LNCAP (cell line): ENCODE data around the gene SAMD10.

Source experiments
- TF ChIP-seq, protein P1 (sequence below): fragments of 450-650 bp; IDR thresholded peaks from 2 replicates; pipeline ENCODE4 v1.5.1; 2017; ENCODE audit warnings: mild to moderate bottlenecking

Gene SAMD10

DNA sequence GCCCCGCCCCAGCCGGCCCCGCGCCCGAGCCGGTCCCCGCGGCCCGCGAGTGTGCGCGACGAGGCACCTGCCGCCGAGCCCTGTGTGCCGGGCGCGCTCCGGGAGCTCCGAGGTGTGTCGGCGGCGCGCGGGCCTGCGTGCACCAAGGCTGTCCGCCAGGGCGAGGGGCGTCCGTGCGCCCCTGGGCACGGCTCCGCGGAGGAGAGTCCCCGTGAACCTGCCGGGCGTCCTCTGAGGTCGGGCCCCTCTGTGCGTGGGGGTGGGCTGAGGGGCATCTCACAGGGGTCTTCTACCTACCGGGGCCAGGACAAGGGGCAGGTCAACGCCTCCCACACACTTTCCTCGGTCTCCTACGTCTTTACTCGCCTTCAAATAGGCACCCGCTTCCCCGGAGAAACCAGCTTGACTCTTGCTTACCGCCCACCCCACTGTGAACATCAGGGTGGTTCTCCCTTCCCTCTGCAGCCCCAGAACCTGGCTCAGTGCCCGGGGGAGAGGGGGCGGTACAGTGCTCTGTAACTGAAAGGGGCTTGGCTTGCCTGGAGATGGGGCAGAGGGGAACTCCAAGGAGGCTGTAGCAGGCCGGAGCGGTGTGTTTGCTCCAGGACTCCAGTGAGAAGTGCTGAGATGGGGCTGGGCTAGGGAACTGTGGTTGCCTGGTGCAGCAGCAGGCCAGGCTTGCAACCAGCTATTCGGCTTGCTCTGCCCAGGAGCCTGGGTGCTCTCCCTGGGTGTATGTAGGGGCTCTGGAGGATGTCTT is at the start of gene SAMD10:
TSS of gene SAMD10 (minus strand) at position 86 of the 760 bp plus-strand sequence. CDS start 175 bp downstream, outside the sequence.
- TF ChIP-seq, protein P1, sequence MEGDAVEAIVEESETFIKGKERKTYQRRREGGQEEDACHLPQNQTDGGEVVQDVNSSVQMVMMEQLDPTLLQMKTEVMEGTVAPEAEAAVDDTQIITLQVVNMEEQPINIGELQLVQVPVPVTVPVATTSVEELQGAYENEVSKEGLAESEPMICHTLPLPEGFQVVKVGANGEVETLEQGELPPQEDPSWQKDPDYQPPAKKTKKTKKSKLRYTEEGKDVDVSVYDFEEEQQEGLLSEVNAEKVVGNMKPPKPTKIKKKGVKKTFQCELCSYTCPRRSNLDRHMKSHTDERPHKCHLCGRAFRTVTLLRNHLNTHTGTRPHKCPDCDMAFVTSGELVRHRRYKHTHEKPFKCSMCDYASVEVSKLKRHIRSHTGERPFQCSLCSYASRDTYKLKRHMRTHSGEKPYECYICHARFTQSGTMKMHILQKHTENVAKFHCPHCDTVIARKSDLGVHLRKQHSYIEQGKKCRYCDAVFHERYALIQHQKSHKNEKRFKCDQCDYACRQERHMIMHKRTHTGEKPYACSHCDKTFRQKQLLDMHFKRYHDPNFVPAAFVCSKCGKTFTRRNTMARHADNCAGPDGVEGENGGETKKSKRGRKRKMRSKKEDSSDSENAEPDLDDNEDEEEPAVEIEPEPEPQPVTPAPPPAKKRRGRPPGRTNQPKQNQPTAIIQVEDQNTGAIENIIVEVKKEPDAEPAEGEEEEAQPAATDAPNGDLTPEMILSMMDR: peak; percentile 10; the same call in 1 of the 2 replicates

GRCh38 chr20:64027981-64028685 is 48.7 kb upstream of the SAMD10 start:
- TF ChIP-seq, protein P1: no peak

- TF ChIP-seq, protein P1: no peak
Measured at GRCh38 chr20:64025826-64026412, 46.5 kb upstream of the SAMD10 start.

DNA sequence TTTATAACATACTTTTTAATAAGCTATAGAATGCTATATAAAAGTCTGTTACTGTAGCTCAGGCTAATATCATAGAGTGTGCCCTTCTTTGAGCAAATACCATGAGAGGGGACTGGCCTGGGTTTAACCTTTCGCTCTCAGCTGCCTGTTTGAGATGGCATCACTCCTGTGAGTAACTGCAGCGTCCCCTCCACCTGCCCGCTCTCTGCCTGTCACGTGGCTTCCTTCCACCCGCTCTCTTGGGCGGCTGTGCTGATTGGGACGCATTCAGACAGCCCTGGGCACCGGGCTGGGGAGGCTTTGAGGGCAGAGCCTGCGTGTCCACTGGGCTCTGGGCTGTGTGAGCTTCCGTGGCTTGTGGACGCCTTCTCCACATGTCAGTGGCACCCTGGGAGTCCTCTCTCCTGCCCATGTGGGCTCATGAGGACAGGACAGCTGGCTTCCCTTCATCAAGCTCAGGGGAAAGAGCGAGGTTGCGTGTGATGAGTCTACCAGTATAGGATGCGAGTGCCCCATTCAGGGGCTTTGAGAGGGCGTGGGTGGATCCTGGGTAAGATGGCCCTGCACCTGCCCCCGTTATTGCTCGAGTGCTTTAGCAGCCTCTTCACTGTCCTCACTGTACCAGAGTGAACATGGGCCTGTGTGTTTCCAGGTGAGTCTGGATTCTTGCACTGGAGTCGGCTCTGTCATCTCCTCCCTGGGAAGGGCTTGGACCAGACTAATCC is 45.8 kb upstream of the SAMD10 start:
- TF ChIP-seq, protein P1: no peak

DNA sequence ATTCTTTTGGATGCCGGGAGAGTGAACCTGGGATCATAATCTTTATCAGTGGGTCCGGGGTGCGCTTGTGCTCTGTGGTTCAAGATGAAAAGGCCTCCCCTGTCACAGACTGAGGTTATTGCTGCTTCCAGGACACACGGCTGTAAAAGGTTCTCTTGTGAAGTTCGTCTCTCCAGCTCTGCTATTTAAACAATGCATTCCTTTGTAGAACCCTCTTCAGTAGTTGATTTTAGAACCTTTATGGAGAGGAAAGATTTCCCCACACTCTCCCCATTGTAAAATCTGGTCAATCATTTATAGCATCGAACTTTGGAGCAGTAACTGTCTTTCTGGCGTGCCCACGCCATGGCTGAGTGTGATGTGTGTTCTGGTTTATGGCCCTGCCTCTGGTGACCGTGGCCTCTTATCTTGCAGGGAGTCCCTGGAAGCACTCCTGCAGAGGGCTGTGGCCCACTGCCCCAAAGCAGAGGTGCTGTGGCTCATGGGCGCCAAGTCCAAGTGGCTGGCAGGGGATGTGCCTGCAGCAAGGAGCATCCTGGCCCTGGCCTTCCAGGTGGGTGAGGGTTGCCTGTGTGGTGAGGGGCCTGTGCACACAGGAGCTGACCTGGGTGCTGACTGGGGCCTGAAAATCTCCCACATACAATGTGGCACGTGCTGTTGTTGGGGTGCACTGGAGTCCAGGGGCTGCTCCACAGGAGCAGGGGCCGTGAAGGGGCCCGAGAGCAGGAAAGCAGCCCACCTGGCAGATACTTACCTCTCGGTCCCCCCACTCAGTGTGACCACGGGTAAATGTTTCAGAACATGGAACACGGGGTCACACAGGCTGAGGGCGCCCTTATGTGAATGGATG is 44.9 kb upstream of the SAMD10 start:
- TF ChIP-seq, protein P1: no peak

- TF ChIP-seq, protein P1: no peak
Measured at GRCh38 chr20:64023361-64024140, 44.1 kb upstream of the SAMD10 start.
